Measurements from ENCODE around the gene SRCAP.

SRCAP gene

DNA sequence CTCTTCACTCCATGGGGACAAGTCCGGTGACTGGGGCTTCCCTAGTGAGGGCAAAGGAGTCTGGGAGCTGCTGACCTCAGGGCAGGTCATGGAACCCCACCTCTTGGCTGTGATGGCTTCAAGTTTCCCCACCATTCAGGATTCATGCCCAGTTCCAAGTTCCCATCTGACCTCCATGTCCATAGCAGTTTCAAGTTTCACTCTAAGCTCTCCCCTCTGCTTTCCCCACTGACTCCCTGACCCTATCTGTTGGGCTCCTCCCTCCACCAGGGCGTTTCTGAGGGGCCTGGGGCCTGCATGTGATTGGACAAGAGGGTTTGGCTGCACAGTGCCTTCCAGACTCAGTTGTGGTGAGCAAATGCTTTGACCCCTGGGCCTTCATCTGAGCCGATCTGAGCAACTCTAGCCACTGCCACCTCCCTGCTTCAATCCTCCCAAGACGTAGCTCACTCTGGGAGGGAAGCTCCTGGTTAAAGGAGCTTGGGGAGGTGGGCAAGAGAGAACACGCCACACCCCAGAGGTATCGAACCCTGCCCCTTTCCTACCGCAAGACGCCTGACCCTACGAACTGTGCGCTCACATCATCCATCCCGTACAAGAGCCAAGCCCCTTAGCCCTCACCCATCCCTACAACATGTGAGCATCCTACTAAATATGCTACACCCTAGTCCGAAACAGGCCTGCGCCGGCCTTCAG lies 79.7 kb downstream of the SRCAP start:
- DNase-seq = peak; percentile 25

DNA sequence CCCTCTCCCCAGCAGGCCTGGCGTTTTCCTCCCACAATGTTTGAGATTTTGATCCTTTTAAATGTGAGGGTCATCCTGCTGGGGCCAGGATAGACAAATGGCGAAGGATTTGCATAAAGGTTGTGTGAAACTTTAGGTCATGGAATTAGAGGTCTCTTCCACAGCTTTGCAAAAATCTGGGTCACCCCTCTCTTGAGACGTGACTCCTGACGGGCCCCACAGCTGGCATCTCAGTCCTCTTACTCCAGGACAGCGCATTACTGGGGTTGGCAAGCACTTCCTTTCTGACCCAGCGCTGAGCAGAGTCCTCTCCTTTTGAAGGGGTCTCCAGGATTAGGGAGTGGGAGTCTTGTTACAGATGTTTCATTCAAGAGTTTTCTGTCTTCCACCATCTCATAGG lies 80.6 kb downstream of the SRCAP start:
- no peak for DNase-seq

DNA sequence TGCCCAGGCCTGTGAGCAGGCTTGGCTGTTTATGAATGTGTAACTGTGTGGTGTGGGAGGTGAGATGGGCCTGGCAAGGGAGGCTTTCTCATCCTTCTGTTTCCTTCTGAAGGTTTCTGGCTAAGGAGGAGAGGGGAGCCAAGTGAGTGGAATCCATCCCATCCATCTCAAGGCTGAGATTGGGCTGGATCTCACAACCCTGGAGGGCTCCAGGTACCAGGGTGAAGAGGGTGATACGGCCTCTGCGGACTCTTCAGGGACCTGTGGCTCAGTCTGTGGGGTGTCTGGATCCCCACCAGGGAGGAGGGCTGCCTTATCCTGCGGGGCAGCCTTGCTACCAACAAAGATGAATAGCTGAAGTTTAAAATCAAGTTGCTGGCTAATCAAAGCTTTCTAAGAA lies 81.0 kb downstream of the SRCAP start:
- DNase-seq = peak; percentile 15

DNA sequence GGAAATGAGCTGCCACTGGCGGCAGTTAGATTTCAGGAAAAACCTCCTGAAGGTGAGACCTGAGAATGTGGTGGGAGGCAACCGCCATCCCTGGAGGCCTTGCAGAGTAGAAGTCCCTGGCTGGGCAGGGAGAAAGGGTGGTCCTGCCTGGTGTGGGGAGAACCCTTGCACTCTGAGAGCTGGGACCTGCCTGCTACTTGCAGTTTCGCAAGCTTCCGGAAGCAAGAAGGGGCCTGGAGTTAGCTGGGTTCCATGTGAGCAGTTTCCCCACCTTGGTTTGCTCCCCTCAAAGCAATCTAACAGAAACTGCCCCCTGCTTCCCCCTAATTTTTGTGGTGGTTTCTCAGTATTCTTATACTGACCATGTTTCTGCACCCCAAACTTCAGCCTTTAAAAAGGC lies 81.6 kb downstream of the SRCAP start:
- DNase-seq = no peak

DNA sequence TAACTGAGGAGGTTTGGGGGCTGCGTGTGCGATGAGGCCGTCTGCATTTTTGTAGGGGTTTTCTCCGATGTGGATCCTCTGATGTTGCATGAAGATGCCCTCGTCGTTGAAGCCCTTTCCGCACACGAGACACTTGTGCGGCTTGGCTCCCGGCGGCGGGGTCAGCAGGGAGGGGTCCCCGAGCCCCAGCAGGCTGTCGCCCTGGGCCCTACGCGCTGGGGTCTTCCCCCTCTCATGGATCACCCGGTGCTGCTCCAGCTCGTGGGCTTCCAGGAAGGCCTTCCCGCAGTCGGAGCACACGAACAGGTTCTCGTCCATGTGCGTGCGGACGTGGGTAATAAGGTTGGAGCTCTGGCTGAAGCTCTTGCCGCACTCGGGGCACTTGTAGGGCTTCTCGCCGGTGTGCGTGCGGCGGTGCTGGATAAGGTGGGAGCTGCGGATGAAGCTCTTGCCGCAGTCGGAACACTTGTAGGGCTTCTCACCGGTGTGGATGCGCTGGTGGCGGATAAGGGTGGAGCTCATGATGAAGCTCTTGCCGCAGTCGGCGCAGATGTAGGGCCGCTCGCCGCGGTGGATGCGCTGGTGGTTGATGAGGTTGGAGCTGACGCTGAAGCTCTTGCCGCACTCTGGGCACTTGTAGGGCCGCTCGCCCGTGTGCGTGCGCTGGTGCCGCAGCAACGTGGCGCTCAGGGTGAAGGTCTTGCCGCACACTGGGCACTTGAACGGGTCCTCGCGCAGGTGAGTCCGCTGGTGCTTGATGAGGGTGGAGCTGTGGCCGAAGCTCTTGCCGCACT lies 83.7 kb downstream of the SRCAP start:
- no peak for DNase-seq

DNA sequence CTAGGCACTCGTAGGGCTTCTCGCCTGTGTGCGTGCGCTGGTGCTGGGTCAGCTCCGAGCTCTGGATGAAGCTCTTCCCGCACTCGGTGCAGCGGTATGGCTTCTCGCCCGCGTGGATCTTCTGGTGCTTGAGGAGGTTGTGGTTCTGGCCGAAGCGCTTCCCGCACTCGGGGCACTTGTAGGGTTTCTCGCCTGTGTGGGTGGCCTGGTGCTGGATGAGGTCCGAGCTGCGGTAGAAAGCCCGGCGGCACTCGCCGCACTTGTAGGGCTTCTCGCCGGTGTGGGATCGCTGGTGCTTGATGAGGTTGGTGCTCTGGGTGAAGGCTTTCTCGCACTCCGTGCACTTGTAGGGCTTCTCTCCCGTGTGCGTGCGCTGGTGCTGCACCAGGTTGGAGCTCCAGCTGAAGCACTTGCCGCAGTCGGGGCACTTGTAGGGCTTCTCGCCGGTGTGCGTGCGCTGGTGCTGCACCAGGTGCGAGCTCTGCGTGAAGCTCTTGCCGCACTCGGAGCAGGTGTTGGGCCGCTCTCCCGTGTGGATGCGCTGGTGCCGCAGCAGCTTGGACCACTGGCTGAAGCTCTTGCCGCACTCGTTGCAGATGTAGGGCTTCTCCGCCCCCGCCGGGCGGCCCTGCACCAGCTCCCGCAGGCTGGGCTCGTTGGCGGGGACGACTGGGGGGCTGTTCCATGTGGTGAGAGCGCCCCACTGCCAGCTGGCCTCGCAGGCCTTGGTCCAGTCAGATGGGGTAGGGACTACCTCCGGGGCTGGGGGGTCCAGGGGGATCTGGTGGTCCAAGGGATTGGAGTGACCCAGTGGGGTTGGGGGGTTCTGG lies 84.5 kb downstream of the SRCAP start:
- peak; percentile 25 for DNase-seq

DNA sequence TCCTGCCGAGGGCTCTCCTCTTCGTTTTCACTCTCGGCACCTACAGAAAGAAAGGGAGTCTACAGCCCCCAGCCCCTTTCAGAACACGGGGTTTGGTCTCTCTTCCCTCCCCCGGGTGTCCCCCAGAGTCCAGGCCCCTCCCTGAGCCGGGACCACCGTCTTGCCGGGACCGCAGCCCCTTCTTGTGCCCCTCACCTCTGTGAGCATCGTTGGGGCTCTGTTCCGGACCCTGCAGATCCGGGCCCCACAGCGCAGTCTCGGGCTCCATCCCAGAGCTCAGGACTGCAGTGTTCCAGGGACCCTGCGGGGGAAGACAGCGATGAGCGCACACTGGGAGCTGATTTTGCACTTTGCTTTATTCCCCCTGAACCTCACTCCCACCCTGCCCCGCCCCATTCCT lies 85.2 kb downstream of the SRCAP start:
- no peak for DNase-seq

DNA sequence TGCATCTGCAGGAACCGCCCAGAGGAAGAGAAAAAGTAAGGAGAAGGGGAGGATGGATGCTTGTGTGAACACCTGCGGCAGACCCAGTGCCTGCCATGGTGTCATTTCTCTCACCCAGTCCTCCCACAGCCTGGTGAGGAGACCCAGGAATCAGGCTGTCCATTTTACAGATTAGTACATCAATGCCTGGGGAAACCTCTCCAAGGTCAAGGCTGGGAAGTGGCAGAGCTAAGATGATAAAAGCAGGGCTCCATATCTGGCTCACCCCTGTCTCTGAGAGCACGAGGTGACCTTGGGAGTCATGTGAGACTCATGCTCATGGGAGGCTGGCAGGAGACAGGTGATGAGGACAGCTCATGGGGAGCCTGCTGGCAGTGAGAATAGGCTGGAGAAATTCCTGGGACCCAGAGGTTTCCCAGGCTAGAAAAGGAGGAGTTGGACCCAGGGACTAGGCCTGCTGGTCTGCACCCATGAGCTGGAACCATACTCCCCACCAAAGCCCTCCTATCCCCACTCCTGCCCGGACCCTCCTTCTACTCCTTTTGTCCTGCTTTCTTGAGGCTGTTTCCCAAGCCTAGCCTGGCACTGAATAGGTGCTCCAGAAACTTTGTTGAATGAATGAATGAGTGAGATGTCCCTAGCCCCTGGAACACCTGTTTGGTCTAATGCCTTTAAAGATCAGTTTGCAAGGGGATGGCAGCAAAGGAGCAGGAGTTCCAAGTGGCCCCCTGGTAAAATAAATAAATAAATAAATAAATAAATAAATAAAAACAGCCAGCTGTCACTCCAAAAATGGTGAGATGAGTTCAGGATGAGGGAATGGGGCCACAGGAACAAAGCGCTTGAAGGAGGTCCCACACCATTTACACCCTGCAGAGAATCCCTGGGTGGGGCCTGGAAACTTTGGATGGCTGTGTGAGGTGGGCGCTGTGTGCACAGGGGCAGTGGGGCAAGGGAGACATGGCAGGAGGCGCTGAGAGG lies 86.4 kb downstream of the SRCAP start:
- no peak for DNase-seq

DNA sequence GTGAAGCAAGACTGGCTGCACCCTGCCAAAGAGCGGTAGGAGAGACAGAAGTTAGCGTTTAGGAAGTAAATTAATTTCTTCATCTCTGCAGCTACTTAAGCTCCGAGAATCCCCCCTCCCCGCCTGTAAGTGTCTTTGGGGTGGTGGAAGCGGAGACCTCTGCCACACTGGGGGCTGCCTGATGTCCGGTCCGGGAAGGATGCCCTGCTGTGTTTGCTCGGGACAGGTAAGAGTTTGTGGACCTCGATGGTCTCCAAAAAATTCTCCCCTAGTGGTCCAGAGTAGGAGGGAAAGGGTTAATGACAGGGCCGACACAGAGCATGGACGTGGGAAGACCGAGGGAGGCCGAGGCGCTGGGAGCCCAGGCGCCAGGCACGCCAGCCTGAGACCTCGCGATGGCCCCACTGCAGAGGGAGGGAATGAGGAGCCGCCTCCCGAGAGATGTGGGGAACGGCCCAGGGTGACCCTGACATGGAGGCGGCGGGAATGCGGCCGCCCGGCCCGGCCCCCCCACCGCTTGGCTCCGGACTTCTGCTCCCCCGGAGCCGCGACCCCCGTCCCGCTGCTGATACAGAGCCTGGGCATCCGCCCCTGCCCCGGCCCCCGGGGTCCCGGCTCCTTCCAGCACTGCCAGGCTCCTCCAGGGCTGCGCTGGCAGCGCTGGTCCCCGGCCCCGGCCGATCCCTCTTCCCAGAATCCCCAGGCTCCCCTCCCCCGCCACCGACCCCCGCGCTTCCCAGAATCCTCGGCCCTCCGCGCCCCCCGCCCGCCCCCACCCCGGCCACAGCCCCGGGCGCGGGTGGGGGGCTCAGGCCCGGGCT lies 87.4 kb downstream of the SRCAP start:
- peak; percentile 67 for DNase-seq

DNA sequence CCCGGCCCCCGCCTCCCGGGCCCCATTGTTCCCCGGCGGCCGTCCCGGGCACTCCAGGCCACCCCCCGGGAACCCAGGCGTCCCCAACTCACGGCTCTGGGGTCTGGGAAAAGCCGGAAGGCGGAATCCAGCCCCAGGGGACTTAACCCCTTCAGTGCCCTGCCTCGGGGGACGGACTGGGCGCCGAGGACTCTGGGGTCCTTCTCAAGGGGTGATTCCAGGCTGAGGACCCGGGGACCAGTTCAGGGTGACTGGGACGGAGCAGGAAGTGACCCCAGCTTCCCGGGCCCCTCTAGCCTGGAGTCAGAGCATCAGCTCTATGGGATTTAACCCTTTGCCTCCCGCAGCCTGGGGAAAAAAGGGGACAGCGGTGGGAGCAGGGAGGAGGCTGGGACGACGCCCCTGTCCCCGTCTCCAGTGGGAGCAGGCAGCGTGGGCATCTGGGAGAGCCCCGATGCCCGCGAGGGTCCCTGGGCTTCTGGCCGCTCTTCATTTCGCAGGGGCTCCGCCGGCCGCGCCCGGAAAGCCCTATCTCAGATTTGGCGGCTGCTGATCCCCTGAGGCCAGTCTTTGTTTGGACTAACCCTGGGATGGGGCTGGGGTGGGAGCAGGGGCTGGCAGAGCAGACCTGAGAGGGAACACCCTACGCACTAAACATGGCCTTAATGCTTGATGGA lies 88.1 kb downstream of the SRCAP start, which contains the start of gene ZNF629:
Gene ZNF629, minus strand, starts transcription at position 270 of the 677 bp plus-strand sequence. CDS start 2,723 bp downstream, outside the sequence.
- DNase-seq = peak; percentile 84

DNA sequence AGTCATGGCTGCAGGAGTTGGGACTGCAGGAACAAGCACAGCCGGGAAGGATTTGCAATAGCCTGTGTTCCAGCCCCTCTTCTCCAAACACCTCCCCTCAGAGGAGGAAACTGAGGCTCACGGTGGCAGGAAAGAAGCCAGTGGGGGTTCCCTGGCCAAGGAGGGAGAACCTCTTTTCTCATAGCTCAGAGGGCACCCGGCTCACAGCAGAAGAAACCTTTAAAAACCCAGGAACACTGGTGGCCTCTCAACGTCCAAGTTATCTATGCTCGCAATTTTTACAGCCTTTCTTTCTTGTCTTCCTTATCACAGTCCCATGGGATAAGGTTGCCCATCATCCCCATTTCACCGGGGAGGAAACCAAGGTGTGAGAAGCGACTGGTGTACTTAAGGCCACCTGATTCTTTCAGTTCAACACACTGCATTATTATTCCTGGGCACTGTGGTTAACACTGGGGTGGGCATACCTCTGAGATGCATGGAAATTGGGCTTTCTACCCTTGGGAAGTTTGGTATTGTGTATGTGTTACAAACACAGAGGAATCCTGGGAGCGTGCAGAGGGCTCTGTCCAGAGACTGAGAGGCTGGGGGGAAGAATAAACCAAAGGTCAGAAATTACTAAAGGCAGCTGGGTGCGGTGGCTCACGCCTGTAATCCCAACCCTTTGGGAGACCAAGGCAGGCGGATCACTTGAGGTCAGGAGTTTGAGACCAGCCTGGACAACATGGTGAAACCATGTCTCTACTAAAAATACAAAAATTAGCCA lies 88.8 kb downstream of the SRCAP start:
- no peak for DNase-seq

Measured in right hindlimb (tissue), 1 donor.